HepG2 (cell line): ENCODE measurements around the gene CELSR2. TPM values are rescaled to one million over a fixed set of nuclear protein-coding genes. Genes with fewer than 3 reads are reported as not detected.

Source experiments
- MAFK ChIP-seq, 2 experiments: IDR thresholded peaks in 1 of 2; conservative IDR thresholded peaks in 1 of 2; 2 replicates each; pipeline ENCODE4 v1.6.1; 2011; ENCODE audit warnings: improper control_type of control experiment in 2 of 2, low read length in 2 of 2
- MED8 ChIP-seq: sonication (generic); formaldehyde crosslinking; IDR thresholded peaks from 2 replicates; pipeline ENCODE4 v1.8.1; 2023; ENCODE audit warnings: mild to moderate bottlenecking, missing genetic modification reagents; ENCODE audit not compliant: insufficient replicate concordance
- NCOA5 ChIP-seq: sonication (generic); formaldehyde crosslinking; IDR thresholded peaks from 2 replicates; pipeline ENCODE4 v1.4.0; 2020; ENCODE audit warnings: missing genetic modification reagents
- PTBP1 ChIP-seq: fragments of 200-400 bp; formaldehyde crosslinking; IDR thresholded peaks from 2 replicates; pipeline ENCODE4 v1.6.1; 2018; ENCODE audit warnings: low read length, low read depth; ENCODE audit not compliant: poor library complexity, severe bottlenecking
- RAD51 ChIP-seq: fragments of 450-650 bp; IDR thresholded peaks from 2 replicates; pipeline ENCODE4 v1.6.1; 2016; ENCODE audit warnings: borderline replicate concordance
- RBM22 ChIP-seq: fragments of 200-400 bp; formaldehyde crosslinking; optimal IDR thresholded peaks from 2 replicates; pipeline ENCODE3; 2017; ENCODE audit warnings: mild to moderate bottlenecking, low read length, moderate library complexity
- SYNCRIP ChIP-seq: fragments of 200-400 bp; formaldehyde crosslinking; IDR thresholded peaks from 2 replicates; pipeline ENCODE4 v1.6.1; 2018; ENCODE audit warnings: mild to moderate bottlenecking, low read depth, low read length; ENCODE audit not compliant: insufficient read depth
- ZNF816 ChIP-seq: sonication (generic); formaldehyde crosslinking; IDR thresholded peaks from 2 replicates; pipeline ENCODE4 v1.8.0; 2022; ENCODE audit warnings: missing genetic modification reagents, mild to moderate bottlenecking, borderline replicate concordance
- polyA plus RNA-seq, 8 experiments: library from polyadenylated mRNA; depleted of rRNA in 3 of 8; stranded (reverse) in 7 of 8; unstranded in 1 of 8; fragments of >200 nt; fragmentation: Illumina TruSeq in 4 of 8; extraction: Trizol in 4 of 8; gene quantifications; 2 replicates each; pipeline versions ENCODE4 v1.2.1 to v1.2.3, GENCODE V29; 2011 to 2016; ENCODE audit warnings: low read depth in 4 of 8, missing spikeins in 1 of 8, mixed read lengths in 1 of 8; ENCODE audit not compliant: insufficient read depth in 1 of 8
- total RNA-seq, 5 experiments: library from RNA; depleted of rRNA; stranded (reverse); fragments of >200 nt; fragmentation: Illumina TruSeq; extraction: Trizol; gene quantifications; 2 replicates each; pipeline ENCODE4 v1.2.3, GENCODE V29; 2016; ENCODE audit warnings: low read depth in 1 of 5
- TF ChIP-seq, protein P1 (sequence below): sonication (generic); formaldehyde crosslinking; IDR thresholded peaks from 2 replicates; pipeline ENCODE4 v1.8.0; 2022; ENCODE audit warnings: mild to moderate bottlenecking, missing genetic modification reagents; ENCODE audit not compliant: insufficient replicate concordance
- TF ChIP-seq, protein P2 (sequence below): sonication (generic); formaldehyde crosslinking; IDR thresholded peaks from 2 replicates; pipeline ENCODE4 v1.4.0; 2020; ENCODE audit warnings: missing genetic modification reagents, borderline replicate concordance
- TF ChIP-seq, protein P3 (sequence below): sonication (generic); formaldehyde crosslinking; IDR thresholded peaks from 2 replicates; pipeline ENCODE4 v1.5.0; 2020; ENCODE audit warnings: mild to moderate bottlenecking, missing genetic modification reagents, borderline replicate concordance
- TF ChIP-seq, protein P4 (sequence below): sonication (generic); formaldehyde crosslinking; IDR thresholded peaks from 2 replicates; pipeline ENCODE4 v1.4.0; 2020; ENCODE audit warnings: mild to moderate bottlenecking, missing genetic modification reagents
- TF ChIP-seq, protein P5 (sequence below): sonication (generic); formaldehyde crosslinking; IDR thresholded peaks from 2 replicates; pipeline ENCODE4 v1.5.0; 2020; ENCODE audit warnings: mild to moderate bottlenecking, missing genetic modification reagents, borderline replicate concordance
- TF ChIP-seq, protein P6 (sequence below): sonication (generic); formaldehyde crosslinking; IDR thresholded peaks from 2 replicates; pipeline ENCODE4 v1.4.0; 2020; ENCODE audit warnings: missing genetic modification reagents

Gene CELSR2
- total and polyA plus RNA-seq, 2 of the 13 experiments (the other 11 are each of a cell fraction or from before 2014, with no cell fraction given), result 4.0 to 6.6 TPM

DNA sequence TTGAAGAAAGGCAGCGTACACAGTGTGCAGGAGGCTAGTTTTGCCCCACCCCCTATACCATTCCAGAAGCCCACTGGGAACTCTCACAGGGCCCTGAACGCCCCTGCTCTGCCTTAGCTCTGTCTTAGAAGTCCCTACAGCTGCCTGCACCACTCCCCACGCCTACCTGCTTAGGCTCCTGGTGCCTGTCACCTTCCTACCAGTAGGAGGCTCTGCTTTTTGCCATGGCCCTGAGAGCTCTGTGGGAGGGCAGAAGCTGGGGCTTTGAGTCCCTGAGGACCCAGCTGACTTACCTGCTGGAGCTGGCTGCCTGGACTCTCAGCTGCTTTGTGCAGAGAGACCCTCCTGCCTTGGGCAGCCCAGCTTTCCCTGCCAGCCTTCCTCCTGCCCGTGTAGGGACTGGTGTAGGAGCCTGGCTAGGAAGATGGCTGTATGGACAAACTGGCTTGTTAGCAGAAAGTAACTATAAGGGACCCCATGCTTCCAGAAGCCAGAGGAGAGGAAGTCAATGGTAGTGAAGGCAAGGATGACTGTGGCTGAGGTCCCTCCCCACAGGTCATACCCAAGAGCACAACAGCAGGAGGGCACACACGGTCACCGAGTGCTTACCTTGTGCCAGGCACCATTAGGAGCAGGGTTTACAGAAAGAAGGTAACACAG lies 9.8 kb upstream of the CELSR2 start (continued):
- TF ChIP-seq, protein P1, sequence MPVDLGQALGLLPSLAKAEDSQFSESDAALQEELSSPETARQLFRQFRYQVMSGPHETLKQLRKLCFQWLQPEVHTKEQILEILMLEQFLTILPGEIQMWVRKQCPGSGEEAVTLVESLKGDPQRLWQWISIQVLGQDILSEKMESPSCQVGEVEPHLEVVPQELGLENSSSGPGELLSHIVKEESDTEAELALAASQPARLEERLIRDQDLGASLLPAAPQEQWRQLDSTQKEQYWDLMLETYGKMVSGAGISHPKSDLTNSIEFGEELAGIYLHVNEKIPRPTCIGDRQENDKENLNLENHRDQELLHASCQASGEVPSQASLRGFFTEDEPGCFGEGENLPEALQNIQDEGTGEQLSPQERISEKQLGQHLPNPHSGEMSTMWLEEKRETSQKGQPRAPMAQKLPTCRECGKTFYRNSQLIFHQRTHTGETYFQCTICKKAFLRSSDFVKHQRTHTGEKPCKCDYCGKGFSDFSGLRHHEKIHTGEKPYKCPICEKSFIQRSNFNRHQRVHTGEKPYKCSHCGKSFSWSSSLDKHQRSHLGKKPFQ (CRISPR knock-in tag), result no peak
- no peak for TF ChIP-seq MAFK (conservative IDR thresholded peaks at IDR 0.05 in 1 of 2, IDR thresholded peaks at IDR 0.05 in 1 of 2; ENCODE audit: low read length in 2 of 2)
- TF ChIP-seq, protein P2, sequence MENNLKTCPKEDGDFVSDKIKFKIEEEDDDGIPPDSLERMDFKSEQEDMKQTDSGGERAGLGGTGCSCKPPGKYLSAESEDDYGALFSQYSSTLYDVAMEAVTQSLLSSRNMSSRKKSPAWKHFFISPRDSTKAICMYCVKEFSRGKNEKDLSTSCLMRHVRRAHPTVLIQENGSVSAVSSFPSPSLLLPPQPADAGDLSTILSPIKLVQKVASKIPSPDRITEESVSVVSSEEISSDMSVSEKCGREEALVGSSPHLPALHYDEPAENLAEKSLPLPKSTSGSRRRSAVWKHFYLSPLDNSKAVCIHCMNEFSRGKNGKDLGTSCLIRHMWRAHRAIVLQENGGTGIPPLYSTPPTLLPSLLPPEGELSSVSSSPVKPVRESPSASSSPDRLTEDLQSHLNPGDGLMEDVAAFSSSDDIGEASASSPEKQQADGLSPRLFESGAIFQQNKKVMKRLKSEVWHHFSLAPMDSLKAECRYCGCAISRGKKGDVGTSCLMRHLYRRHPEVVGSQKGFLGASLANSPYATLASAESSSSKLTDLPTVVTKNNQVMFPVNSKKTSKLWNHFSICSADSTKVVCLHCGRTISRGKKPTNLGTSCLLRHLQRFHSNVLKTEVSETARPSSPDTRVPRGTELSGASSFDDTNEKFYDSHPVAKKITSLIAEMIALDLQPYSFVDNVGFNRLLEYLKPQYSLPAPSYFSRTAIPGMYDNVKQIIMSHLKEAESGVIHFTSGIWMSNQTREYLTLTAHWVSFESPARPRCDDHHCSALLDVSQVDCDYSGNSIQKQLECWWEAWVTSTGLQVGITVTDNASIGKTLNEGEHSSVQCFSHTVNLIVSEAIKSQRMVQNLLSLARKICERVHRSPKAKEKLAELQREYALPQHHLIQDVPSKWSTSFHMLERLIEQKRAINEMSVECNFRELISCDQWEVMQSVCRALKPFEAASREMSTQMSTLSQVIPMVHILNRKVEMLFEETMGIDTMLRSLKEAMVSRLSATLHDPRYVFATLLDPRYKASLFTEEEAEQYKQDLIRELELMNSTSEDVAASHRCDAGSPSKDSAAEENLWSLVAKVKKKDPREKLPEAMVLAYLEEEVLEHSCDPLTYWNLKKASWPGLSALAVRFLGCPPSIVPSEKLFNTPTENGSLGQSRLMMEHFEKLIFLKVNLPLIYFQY (CRISPR knock-in tag), result no peak
- TF ChIP-seq, protein P3, sequence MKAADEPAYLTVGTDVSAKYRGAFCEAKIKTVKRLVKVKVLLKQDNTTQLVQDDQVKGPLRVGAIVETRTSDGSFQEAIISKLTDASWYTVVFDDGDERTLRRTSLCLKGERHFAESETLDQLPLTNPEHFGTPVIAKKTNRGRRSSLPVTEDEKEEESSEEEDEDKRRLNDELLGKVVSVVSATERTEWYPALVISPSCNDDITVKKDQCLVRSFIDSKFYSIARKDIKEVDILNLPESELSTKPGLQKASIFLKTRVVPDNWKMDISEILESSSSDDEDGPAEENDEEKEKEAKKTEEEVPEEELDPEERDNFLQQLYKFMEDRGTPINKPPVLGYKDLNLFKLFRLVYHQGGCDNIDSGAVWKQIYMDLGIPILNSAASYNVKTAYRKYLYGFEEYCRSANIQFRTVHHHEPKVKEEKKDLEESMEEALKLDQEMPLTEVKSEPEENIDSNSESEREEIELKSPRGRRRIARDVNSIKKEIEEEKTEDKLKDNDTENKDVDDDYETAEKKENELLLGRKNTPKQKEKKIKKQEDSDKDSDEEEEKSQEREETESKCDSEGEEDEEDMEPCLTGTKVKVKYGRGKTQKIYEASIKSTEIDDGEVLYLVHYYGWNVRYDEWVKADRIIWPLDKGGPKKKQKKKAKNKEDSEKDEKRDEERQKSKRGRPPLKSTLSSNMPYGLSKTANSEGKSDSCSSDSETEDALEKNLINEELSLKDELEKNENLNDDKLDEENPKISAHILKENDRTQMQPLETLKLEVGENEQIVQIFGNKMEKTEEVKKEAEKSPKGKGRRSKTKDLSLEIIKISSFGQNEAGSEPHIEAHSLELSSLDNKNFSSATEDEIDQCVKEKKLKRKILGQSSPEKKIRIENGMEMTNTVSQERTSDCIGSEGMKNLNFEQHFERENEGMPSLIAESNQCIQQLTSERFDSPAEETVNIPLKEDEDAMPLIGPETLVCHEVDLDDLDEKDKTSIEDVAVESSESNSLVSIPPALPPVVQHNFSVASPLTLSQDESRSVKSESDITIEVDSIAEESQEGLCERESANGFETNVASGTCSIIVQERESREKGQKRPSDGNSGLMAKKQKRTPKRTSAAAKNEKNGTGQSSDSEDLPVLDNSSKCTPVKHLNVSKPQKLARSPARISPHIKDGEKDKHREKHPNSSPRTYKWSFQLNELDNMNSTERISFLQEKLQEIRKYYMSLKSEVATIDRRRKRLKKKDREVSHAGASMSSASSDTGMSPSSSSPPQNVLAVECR, result 0 out of 2 replicates have a peak, but pooled peaks have one; percentile 20
- TF ChIP-seq PTBP1, result no peak
- no peak for TF ChIP-seq SYNCRIP
- peak; percentile 66 for TF ChIP-seq RBM22
- no peak for TF ChIP-seq MED8 (CRISPR knock-in tag)
- no peak for TF ChIP-seq ZNF816 (CRISPR knock-in tag)
- TF ChIP-seq, protein P4, sequence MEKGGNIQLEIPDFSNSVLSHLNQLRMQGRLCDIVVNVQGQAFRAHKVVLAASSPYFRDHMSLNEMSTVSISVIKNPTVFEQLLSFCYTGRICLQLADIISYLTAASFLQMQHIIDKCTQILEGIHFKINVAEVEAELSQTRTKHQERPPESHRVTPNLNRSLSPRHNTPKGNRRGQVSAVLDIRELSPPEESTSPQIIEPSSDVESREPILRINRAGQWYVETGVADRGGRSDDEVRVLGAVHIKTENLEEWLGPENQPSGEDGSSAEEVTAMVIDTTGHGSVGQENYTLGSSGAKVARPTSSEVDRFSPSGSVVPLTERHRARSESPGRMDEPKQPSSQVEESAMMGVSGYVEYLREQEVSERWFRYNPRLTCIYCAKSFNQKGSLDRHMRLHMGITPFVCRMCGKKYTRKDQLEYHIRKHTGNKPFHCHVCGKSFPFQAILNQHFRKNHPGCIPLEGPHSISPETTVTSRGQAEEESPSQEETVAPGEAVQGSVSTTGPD (CRISPR knock-in tag), result no peak
- TF ChIP-seq, protein P5, sequence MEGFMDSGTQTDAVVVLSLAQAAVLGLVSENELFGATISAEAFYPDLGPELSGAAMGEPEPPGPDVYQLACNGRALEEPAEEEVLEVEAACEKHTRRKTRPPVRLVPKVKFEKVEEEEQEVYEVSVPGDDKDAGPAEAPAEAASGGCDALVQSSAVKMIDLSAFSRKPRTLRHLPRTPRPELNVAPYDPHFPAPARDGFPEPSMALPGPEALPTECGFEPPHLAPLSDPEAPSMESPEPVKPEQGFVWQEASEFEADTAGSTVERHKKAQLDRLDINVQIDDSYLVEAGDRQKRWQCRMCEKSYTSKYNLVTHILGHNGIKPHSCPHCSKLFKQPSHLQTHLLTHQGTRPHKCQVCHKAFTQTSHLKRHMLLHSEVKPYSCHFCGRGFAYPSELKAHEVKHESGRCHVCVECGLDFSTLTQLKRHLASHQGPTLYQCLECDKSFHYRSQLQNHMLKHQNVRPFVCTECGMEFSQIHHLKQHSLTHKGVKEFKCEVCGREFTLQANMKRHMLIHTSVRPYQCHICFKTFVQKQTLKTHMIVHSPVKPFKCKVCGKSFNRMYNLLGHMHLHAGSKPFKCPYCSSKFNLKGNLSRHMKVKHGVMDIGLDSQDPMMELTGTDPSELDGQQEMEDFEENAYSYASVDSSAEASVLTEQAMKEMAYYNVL, result no peak
- TF ChIP-seq, protein P6, sequence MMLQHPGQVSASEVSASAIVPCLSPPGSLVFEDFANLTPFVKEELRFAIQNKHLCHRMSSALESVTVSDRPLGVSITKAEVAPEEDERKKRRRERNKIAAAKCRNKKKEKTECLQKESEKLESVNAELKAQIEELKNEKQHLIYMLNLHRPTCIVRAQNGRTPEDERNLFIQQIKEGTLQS, result no peak
- no peak for TF ChIP-seq NCOA5 (CRISPR knock-in tag)
- no peak for TF ChIP-seq RAD51
